T-helper 17 cell (primary cell): ENCODE results near the gene FAM177A1. TPM values are rescaled to one million over a fixed set of nuclear protein-coding genes. Genes with fewer than 3 reads are reported as not detected.

Experiments used
- ATAC-seq: fragments of 150-1000 bp; cut with Tn5 transposase; 2 replicates; pipeline ENCODE4 v1.10.0; 2021; ENCODE audit warnings: mild to moderate bottlenecking, moderate library complexity
- DNase-seq, 3 donors: peaks; one replicate each; pipeline versions ENCODE4 v3.0.0 to v3.0.0-alpha.2; 2020 to 2021
- H3K9me3 ChIP-seq: one replicate; pipeline ENCODE4 v1.7.0; 2013; ENCODE audit warnings: low read length, mild to moderate bottlenecking; ENCODE audit not compliant: control insufficient read depth, poor library complexity, severe bottlenecking
- H3K27ac Mint-ChIP-seq: one replicate; pipeline ENCODE4 v1.8.0; 2022; ENCODE audit warnings: mild to moderate bottlenecking, moderate library complexity, mixed read lengths
- H3K27me3 Mint-ChIP-seq: one replicate; pipeline ENCODE4 v1.8.0; 2022; ENCODE audit warnings: mixed read lengths
- H3K36me3 Mint-ChIP-seq: one replicate; pipeline ENCODE4 v1.8.0; 2022; ENCODE audit warnings: low read depth, mixed read lengths
- H3K4me1 Mint-ChIP-seq: one replicate; pipeline ENCODE4 v1.8.0; 2022; ENCODE audit warnings: mild to moderate bottlenecking, mixed read lengths
- H3K4me3 Mint-ChIP-seq: one replicate; pipeline ENCODE4 v1.8.0; 2022; ENCODE audit warnings: mild to moderate bottlenecking, moderate library complexity, mixed read lengths
- total RNA-seq, 4 donors: library from RNA in 2 of 4; stranded (reverse) in 2 of 4; gene quantifications; one replicate each; pipeline ENCODE4 v1.2.3 and lab custom pipeline; 2022 to 2026

The FAM177A1 gene
- total RNA-seq, 2 donors from 2014 or later, result 109 to 111 TPM

DNA sequence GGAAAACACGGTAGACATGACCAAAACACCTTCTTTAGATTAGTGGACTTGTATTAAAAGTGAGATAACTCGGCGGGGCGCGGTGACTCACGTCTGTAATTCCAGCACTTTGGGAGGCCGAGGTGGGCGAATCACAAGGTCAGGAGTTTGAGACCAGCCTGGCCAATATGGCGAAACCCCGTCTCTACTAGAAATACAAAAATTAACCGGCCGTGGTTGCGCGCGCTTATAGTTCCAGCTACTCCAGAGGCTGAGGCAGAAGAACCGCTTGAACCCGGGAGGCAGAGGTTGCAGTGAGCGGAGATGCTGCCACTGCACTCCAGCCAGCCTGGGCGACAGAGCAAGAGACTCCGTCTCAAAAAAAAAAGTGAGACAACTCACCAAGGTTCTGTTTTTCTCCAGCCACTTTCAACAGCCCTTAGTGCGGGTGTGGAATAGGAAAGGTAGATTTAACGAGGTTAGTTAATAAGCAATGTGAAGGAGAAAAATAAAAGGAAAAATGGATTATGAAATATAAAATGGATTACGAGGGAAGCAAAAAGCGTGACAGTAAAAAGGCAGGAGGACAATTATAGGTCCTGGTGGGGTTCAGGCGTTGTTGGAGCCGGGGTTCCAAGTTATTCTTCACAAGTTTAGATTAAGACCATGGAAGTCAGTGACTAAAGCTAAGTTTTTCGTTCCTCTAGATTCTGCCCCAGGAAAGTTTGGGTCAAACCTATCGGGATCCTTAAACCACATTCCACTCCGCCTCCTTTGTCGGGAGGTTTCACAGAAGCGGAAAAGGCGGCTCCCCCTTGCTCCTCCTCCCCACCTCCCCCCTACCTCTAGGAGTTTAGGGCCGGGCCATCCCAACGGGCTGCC lies 75.2 kb downstream of the FAM177A1 start:
- Mint-ChIP-seq H3K36me3 (peaks cover 10% of the 10 kb centered on the region), H3K27me3 (no peaks in the 10 kb centered on the region), H3K4me1 (peaks cover 44% of the 10 kb centered on the region), H3K4me3 (peak overlapping the region; percentile 98), H3K27ac (peak overlapping the region; percentile 99)
- H3K9me3 ChIP-seq, result no peaks in the 10 kb centered on the region
- DNase-seq (no peak), ATAC-seq (no peak)

DNA sequence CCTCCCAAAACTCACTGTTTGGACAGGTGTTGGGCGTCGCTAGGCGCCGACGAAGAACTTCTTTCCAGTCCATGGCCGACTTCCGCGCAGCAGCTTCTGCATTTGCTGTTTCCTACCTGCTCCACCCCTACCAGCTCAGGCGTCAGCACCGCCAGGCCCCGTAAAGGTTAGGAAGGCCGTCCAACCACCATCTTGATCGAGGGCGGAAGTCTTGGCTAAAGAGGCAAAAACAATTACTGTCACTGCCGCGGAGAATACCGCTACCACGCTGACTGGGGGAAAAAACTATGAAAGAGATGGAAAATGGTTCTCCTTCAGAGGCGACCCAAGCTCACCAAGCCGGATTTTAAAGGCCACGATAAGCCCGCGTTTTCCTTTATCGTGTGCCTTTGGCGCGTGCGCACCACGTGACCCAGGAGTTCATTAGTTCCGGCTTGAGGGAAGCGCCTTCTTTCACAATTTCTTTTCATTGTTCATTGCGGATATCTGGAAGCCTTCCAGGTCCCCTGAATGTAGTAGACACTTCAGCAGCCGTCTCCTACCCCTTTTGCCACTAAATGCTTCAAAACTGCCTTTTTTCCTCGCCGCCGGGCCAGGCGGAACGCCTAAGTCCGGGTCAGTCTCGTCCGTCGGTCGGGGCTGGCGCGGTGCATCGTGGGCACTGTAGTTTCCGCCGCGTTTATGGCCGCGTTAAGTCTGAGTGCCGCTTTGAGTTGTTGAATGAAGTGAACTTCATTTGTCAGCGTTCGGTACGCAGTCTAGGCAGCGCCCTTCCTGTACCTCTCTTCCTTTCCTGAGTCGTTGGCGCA lies 76.0 kb downstream of the FAM177A1 start, which contains the start of the genes PPP2R3C and PRORP:
TSS of gene PPP2R3C (minus strand) at position 104 of the 809 bp plus-strand sequence. CDS start at position 73, 31 bp downstream.
TSS of gene PRORP (plus strand) at position 666 of the 809 bp plus-strand sequence. CDS start 694 bp downstream, outside the sequence.
- peak; percentile 79 to 89 (median 81) for DNase-seq
- H3K36me3 Mint-ChIP-seq, result peaks cover 12% of the 10 kb centered on the region

DNA sequence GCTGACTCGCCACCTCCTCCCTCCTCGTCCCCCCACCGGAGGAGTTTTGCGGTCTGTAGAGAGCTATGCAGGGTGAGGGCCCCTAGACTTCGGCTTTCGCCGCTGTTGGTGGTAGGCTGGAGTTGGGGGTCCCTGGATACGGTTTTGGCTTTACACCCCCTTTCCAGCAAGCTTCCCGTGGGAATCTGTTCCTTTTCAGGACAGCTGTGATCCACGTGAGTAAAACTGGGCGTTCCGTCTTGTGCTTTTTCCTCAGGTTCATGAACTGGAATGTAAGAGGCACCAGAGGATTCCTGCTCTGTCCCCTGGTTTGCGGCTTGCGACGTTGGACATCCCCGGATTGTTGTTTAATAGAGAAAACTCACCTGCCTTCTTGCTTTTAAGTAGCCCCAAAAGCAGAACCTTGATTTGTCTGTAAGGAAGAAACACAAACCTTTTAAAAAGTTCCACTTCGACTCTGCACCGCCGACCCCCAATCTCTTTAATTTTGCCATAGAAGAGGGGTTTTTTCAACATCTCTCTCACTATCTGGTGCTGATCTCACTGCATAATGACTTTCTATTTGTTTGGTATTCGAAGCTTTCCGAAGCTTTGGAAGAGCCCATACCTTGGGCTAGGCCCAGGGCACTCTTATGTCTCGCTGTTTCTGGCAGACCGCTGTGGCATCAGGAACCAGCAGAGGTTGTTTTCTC lies 76.8 kb downstream of the FAM177A1 start:
- no peak for DNase-seq
- no peaks in the 10 kb centered on the region for H3K9me3 ChIP-seq
- H3K4me3 Mint-ChIP-seq, result peak overlapping the region; percentile 98
- peaks cover 40% of the 10 kb centered on the region for H3K4me1 Mint-ChIP-seq
- no peak for ATAC-seq
- H3K27me3 Mint-ChIP-seq, result no peaks in the 10 kb centered on the region
- H3K27ac Mint-ChIP-seq, result peak overlapping the region; percentile 99
- H3K36me3 Mint-ChIP-seq, result peaks cover 12% of the 10 kb centered on the region

More for the DNA sequence above, 76.0 kb downstream of the FAM177A1 start, which contains the start of the genes PPP2R3C and PRORP:
- peak within 1 kb of the TSS; percentile 99 for H3K27ac Mint-ChIP-seq
- H3K9me3 ChIP-seq, result no peaks in the 10 kb centered on the region
- no peaks in the 10 kb centered on the region for H3K27me3 Mint-ChIP-seq
- H3K4me1 Mint-ChIP-seq, result peaks cover 43% of the 10 kb centered on the region
- H3K4me3 Mint-ChIP-seq, result peak within 1 kb of the TSS; percentile 98
- peak; percentile 85 for ATAC-seq

DNA sequence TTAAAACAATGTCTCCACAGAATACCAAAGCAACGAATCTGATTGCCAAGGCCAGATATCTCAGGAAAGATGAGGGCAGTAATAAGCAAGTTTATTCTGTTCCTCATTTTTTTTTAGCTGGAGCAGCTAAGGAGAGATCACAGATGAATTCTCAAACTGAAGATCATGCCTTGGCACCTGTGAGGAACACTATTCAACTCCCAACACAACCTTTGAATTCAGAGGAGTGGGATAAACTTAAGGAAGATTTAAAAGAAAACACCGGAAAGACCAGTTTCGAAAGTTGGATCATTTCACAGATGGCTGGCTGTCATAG lies 77.3 kb downstream of the FAM177A1 start:
- Mint-ChIP-seq H3K36me3 (peaks cover 15% of the 10 kb centered on the region), H3K27ac (peak overlapping the region; percentile 99), H3K27me3 (no peaks in the 10 kb centered on the region), H3K4me3 (peak overlapping the region; percentile 98), H3K4me1 (peaks cover 42% of the 10 kb centered on the region)
- DNase-seq (no peak), ATAC-seq (no peak)
- no peaks in the 10 kb centered on the region for H3K9me3 ChIP-seq

- Mint-ChIP-seq H3K27ac (peak overlapping the region; percentile 99), H3K4me1 (peaks cover 47% of the 10 kb centered on the region), H3K4me3 (no peak overlapping the region), H3K27me3 (no peaks in the 10 kb centered on the region), H3K36me3 (peaks cover 18% of the 10 kb centered on the region)
- DNase-seq (no peak), ATAC-seq (no peak)
- no peaks in the 10 kb centered on the region for H3K9me3 ChIP-seq
Measured at GRCh38 chr14:35124127-35124526, 78.1 kb downstream of the FAM177A1 start.

Other genes with a start within 250 kb of the FAM177A1 start
- gene BAZ1A, start 170.9 kb upstream of the FAM177A1 start, total RNA-seq, result 10 to 100 TPM; 44.7 to 51.7 TPM
- 10 to 100 TPM; 35.0 to 37.9 TPM for gene SRP54, start 63.3 kb upstream of the FAM177A1 start, total RNA-seq
- gene PPP2R3C, start 75.7 kb downstream of the FAM177A1 start, total RNA-seq, result 10 to 100 TPM; 37.7 to 41.7 TPM
- 10 to 100 TPM; 42.5 to 43.6 TPM for gene PRORP, start 76.3 kb downstream of the FAM177A1 start, total RNA-seq
- gene PSMA6, start 246.1 kb downstream of the FAM177A1 start, total RNA-seq, result 100 to 1,000 TPM; 115 to 117 TPM